ENCODE results near the gene RNASEH2C.

GRCh38 chr11:65742353-65742752 lies 21.8 kb upstream of the RNASEH2C start:
- TF ChIP-seq, protein P1, sequence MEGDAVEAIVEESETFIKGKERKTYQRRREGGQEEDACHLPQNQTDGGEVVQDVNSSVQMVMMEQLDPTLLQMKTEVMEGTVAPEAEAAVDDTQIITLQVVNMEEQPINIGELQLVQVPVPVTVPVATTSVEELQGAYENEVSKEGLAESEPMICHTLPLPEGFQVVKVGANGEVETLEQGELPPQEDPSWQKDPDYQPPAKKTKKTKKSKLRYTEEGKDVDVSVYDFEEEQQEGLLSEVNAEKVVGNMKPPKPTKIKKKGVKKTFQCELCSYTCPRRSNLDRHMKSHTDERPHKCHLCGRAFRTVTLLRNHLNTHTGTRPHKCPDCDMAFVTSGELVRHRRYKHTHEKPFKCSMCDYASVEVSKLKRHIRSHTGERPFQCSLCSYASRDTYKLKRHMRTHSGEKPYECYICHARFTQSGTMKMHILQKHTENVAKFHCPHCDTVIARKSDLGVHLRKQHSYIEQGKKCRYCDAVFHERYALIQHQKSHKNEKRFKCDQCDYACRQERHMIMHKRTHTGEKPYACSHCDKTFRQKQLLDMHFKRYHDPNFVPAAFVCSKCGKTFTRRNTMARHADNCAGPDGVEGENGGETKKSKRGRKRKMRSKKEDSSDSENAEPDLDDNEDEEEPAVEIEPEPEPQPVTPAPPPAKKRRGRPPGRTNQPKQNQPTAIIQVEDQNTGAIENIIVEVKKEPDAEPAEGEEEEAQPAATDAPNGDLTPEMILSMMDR (IDR thresholded peaks at IDR 0.05) = no peak
- no peak for TF ChIP-seq POLR2A (IDR thresholded peaks at IDR 0.05)

Measured in thyroid gland (tissue), 4 donors.